Measurements from ENCODE around the gene CCZ1.
"Not testable (repeated sequence)": the region's sequence is repeated elsewhere in the genome, so short reads cannot be mapped to it uniquely, and the experiment has no call there.

Gene CCZ1

GRCh38 chr7:5898480-5899224 lies at the start of gene CCZ1:
Gene CCZ1, plus strand, starts transcription at chr7:5898733. Its CDS starts 67 bp downstream, at chr7:5898800.
- DNase-seq (ENCODE audit: low read depth): peak; percentile 19

GRCh38 chr7:5850944-5851343 lies 47.6 kb upstream of the CCZ1 start:
- no peak for DNase-seq (ENCODE audit: low read depth)

GRCh38 chr7:5854738-5855137 lies 43.8 kb upstream of the CCZ1 start:
- no peak for DNase-seq (ENCODE audit: low read depth)

DNA sequence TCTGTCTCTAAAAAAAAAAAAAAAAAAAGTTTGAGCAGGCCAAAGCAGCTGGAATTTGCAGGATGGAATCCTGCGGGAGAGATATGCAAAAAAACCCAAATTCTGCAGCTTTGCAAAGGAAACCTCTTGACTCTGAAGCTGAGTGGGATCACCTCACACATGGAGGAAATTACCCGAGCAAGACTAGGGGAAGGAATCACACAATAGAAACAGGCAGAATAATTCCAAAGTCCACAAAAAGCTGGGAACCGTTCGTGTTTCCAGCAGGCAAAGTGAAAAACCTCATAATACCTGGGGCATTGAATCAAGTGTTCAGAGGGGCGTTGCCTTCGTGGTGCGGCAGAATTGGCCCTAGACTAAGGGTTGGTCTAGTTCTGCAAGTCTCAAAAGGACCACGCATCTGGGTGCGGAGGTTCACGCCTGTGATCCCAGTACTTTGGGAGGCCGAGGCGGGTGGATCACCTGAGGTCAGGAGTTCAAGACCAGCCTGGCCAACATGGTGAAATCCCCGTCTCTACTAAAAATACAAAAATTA lies 41.4 kb upstream of the CCZ1 start:
- not testable (repeated sequence) for DNase-seq (ENCODE audit: low read depth)

DNA sequence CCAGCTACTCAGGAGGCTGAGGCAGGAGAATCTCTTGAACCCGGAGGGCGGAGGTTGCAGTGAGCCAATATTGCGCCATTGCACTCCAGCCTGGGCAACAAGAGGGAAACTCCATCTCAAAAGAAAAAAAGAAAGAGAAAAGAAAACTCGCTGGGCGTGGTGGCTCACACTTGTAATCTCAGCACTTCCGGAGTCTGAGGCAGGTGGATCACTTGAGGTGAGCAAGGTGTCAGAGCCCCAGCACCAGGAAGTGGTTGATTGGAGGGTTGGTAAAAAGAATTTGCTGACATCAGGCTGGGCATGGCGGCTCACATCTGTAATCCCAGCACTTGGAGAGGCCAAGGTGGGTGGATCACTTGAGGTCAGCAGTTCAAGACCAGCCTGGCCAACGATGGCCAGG lies 40.0 kb upstream of the CCZ1 start:
- DNase-seq (ENCODE audit: low read depth): not testable (repeated sequence)

GRCh38 chr7:5861281-5861680 lies 37.3 kb upstream of the CCZ1 start:
- DNase-seq (ENCODE audit: low read depth): not testable (repeated sequence)

- not testable (repeated sequence) for DNase-seq (ENCODE audit: low read depth)
These were observed 35.7 kb upstream of the CCZ1 start for GRCh38 chr7:5862753-5863366.

GRCh38 chr7:5865279-5865931 lies 33.1 kb upstream of the CCZ1 start:
- DNase-seq (ENCODE audit: low read depth): not testable (repeated sequence)

DNA sequence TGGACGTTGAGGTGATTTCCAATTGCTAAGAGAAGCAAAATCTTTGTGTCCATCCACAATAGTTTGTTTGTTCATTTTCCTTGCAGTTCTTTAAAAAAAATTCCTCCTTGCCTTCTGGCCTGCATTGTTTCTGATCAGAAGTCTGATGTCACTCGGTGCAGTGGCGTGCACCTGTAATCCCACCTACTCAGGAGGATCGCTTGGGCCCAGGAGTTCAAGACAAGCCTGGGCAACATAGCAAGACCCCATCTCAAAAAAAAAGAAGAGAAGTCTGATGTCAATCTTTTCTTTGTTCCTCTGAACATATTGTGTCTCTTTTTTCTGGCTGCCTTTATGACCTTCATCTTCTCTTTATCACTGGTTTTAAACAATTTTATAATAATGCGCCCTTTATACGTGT lies 31.5 kb upstream of the CCZ1 start:
- no peak for DNase-seq (ENCODE audit: low read depth)

DNA sequence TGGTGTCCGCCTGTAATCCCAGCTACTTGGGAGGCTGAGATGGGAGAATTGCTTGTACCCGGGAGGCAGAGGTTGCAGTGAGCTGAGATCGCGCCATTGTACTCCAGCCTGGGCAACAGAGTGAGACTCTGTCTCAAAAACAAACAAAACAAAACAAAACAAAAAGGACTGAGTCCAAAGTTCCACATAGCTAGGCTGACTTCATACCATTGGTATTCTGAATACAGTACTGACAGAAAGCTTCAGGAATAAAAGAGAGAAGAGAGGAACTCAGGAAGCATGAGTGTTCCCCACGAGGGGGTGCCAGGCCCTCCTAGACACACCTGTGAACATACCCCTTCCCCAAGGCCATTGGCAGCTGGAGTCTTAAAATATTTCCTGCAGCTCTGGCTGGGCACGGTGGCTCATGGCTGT lies 29.6 kb upstream of the CCZ1 start:
- not testable (repeated sequence) for DNase-seq (ENCODE audit: low read depth)

GRCh38 chr7:5869691-5870090 lies 28.8 kb upstream of the CCZ1 start:
- DNase-seq (ENCODE audit: low read depth): no peak

GRCh38 chr7:5870311-5870710 lies 28.2 kb upstream of the CCZ1 start:
- DNase-seq (ENCODE audit: low read depth): no peak

GRCh38 chr7:5872326-5872725 lies 26.2 kb upstream of the CCZ1 start:
- DNase-seq (ENCODE audit: low read depth): no peak

DNA sequence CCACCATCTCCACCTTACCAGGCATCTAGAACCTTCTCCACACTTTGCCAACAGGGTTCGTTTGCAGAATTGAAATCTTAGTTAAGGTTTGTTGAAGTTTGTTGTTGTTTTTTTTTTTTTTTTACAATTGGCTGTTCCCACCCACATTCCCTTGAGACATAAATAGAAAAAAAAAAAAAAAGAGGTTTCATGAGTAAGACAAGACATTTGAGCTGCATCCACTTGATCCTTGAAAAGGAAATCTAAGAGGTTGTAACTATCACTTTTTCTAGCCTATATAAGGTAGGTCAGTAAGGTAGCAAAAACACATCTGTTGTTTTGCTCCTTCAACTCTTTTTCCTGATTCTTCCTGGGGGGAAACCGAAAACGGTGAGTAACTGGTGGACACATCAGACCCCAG lies 18.9 kb upstream of the CCZ1 start:
- DNase-seq (ENCODE audit: low read depth): not testable (repeated sequence)

DNA sequence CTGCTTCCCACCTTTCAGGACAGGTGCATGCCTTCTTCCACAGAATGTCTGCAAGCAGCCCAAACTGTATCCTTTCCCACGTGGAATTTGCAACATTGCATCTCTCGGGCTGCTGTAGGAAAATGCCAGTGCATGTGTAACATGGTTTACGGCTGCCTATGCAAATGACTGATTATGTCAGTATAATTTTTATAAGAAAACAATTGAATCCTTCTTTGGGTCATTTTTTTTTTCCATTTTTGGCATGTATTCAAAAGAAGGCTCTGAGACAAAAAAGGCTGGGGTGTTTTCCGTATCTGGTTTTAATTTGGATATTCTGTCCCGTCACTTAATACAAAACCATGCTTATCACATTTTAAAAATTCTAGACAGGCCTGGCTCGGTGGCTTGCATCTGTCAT lies 18.4 kb upstream of the CCZ1 start:
- not testable (repeated sequence) for DNase-seq (ENCODE audit: low read depth)

GRCh38 chr7:5884431-5884830 lies 14.1 kb upstream of the CCZ1 start:
- not testable (repeated sequence) for DNase-seq (ENCODE audit: low read depth)

DNA sequence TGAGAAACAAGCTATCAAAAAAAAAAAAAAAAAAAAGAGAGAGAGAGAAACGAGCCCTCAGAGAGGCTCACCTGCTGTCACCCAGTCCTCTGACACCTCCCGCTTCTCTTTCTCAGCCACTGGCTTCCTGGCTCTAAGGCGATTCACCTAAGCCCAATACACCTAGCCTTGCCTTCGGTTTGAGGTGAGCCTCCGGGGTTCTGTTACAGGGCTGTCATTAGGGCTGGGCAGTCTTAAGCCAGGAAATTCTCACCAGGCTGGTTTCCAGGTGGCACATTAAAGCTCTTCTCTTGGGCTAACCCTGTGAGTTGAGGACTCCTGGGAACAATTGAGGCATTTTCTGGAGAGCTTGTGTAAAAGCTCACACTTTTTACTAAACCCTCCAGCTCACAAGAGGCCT lies 10.5 kb upstream of the CCZ1 start:
- not testable (repeated sequence) for DNase-seq (ENCODE audit: low read depth)

GRCh38 chr7:5890244-5890643 lies 8.3 kb upstream of the CCZ1 start:
- not testable (repeated sequence) for DNase-seq (ENCODE audit: low read depth)

DNA sequence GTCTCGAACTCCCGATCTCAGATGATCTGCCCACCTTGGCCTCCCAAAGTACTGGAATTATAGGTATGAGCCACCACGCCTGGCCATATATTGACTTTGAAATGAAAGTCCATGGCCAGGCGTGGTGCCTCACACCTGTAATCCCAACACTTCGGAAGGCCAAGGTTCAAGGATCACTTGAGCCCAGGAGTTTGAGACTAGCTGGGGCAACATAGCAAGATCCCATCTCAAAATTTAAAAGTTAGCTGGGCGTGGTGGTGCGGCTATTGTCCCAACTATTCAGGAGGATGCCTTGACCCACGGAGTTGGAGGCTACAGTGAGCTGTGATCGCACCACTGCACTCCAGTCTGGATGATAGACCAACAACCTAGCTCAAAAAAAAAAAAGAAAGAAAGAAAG lies 6.0 kb upstream of the CCZ1 start:
- no peak for DNase-seq (ENCODE audit: low read depth)

- DNase-seq (ENCODE audit: low read depth): not testable (repeated sequence)
These were observed 1.1 kb upstream of the CCZ1 start for GRCh38 chr7:5897369-5897919.

- DNase-seq (ENCODE audit: low read depth): not testable (repeated sequence)
These were observed 4.5 kb downstream of the CCZ1 start for GRCh38 chr7:5903002-5903401.

- not testable (repeated sequence) for DNase-seq (ENCODE audit: low read depth)
These were observed 6.2 kb downstream of the CCZ1 start for GRCh38 chr7:5904726-5905125.
